Keratinocyte (primary cell): Measurements from ENCODE around the gene SH2D2A. TPM values are rescaled to one million over a fixed set of nuclear protein-coding genes. Genes with fewer than 3 reads are reported as not detected.

Experiments
- DNase-seq: peaks from one replicate; pipeline ENCODE4 v3.0.0-alpha.2; 2011; ENCODE audit warnings: low read depth, missing footprints, low spot score
- FAIRE-seq: peaks from 2 replicates; lab custom pipeline; 2011; peaks lifted over from hg19 to GRCh38; lab: Jason Lieb, UNC
- H2AFZ ChIP-seq: 2 replicates; pipeline ENCODE4 v1.6.0; 2012; ENCODE audit warnings: low read length, control low read depth, inconsistent platforms; ENCODE audit not compliant: control insufficient read depth
- H3K27ac ChIP-seq: 2 replicates; pipeline ENCODE4 v1.5.1; 2011; ENCODE audit warnings: low read length; ENCODE audit not compliant: control insufficient read depth, insufficient read depth
- H3K27me3 ChIP-seq: 3 replicates; pipeline ENCODE4 v1.6.0; 2011; ENCODE audit warnings: low read length; ENCODE audit not compliant: control insufficient read depth, insufficient read depth; ENCODE audit errors: extremely low read depth
- H3K36me3 ChIP-seq, 2 experiments: 2 replicates in 1 of 2; 3 replicates in 1 of 2; pipeline ENCODE4 v1.5.1; 2011; ENCODE audit warnings: low read length in 2 of 2, mild to moderate bottlenecking in 1 of 2; ENCODE audit not compliant: control insufficient read depth in 2 of 2, insufficient read depth in 2 of 2; ENCODE audit errors: extremely low read depth in 1 of 2
- H3K4me1 ChIP-seq: 3 replicates; pipeline ENCODE4 v1.5.1; 2011; ENCODE audit warnings: low read length; ENCODE audit not compliant: control insufficient read depth, insufficient read depth; ENCODE audit errors: extremely low read depth
- H3K4me2 ChIP-seq: 3 replicates; pipeline ENCODE4 v1.6.0; 2011; ENCODE audit warnings: low read depth, low read length; ENCODE audit not compliant: control insufficient read depth, insufficient read depth; ENCODE audit errors: extremely low read depth
- H3K4me3 ChIP-seq, 3 experiments: fragments of 200-600 bp in 1 of 3; sonication (generic) in 1 of 3; 2 replicates in 2 of 3; 3 replicates in 1 of 3; pipeline ENCODE4 v1.5.1; 2011 to 2016; ENCODE audit warnings: low read length in 3 of 3, mild to moderate bottlenecking in 3 of 3, control low read depth in 2 of 3, inconsistent platforms in 1 of 3, low read depth in 1 of 3, mixed read lengths in 1 of 3, mixed run types in 1 of 3, moderate library complexity in 1 of 3; ENCODE audit not compliant: control insufficient read depth in 2 of 3, insufficient read depth in 2 of 3; ENCODE audit errors: extremely low read depth in 1 of 3
- H3K79me2 ChIP-seq: 2 replicates; pipeline ENCODE4 v1.6.0; 2012; ENCODE audit warnings: low read length; ENCODE audit not compliant: control insufficient read depth, insufficient read depth
- H3K9ac ChIP-seq: 3 replicates; pipeline ENCODE4 v1.6.0; 2011; ENCODE audit warnings: low read length; ENCODE audit not compliant: control insufficient read depth, insufficient read depth; ENCODE audit errors: extremely low read depth
- H3K9me1 ChIP-seq: 3 replicates; pipeline ENCODE4 v1.6.0; 2011; ENCODE audit warnings: low read length; ENCODE audit not compliant: control insufficient read depth, insufficient read depth; ENCODE audit errors: extremely low read depth
- H3K9me3 ChIP-seq: 2 replicates; pipeline ENCODE4 v1.5.1; 2012; ENCODE audit warnings: low read depth, low read length; ENCODE audit not compliant: control insufficient read depth
- H4K20me1 ChIP-seq: 3 replicates; pipeline ENCODE4 v1.6.0; 2011; ENCODE audit warnings: low read length; ENCODE audit not compliant: control insufficient read depth, insufficient read depth; ENCODE audit errors: extremely low read depth
- EZH2 ChIP-seq: IDR thresholded peaks from one replicate; pipeline ENCODE4 v1.6.1; 2012; ENCODE audit warnings: inconsistent platforms, mild to moderate bottlenecking, low read length, moderate library complexity
- dilution Hi-C: fragments of 300-500 bp; cut with MboI; formaldehyde crosslinking; loops from one replicate; pipeline ENCODE4 v1.7.0; 2020; ENCODE audit warnings: low sequenced_read_pairs; ENCODE audit not compliant: extremely low pct_ligation_motif_present
- polyA plus RNA-seq, 5 experiments: library from polyadenylated mRNA; depleted of rRNA in 3 of 5; stranded (reverse) in 3 of 5; stranded (forward) in 1 of 5; unstranded in 1 of 5; fragments of >200 nt; gene quantifications; 1 replicate in 1 of 5; 2 replicates in 3 of 5; 3 replicates in 1 of 5; pipeline versions ENCODE4 v1.2.1 to v1.2.3, GENCODE V29; 2011 to 2012; ENCODE audit warnings: missing spikeins in 2 of 5, low read depth in 1 of 5, low replicate concordance in 1 of 5
- TF ChIP-seq, protein P1 (sequence below), 3 experiments: IDR thresholded peaks in 1 of 3; conservative IDR thresholded peaks in 1 of 3; optimal IDR thresholded peaks in 1 of 3; 2 replicates in 2 of 3; 3 replicates in 1 of 3; pipeline versions ENCODE3 to v1.5.1; 2011; ENCODE audit warnings: low read length in 3 of 3, mild to moderate bottlenecking in 3 of 3, moderate library complexity in 2 of 3, control low read depth in 1 of 3, inconsistent platforms in 1 of 3; ENCODE audit not compliant: insufficient read depth in 2 of 3; ENCODE audit errors: extremely low read depth in 1 of 3

Gene SH2D2A
- polyA plus RNA-seq, 1 donor (not counting 4 experiments of a cell fraction or from before 2014, with no cell fraction given): 2.5 TPM

DNA sequence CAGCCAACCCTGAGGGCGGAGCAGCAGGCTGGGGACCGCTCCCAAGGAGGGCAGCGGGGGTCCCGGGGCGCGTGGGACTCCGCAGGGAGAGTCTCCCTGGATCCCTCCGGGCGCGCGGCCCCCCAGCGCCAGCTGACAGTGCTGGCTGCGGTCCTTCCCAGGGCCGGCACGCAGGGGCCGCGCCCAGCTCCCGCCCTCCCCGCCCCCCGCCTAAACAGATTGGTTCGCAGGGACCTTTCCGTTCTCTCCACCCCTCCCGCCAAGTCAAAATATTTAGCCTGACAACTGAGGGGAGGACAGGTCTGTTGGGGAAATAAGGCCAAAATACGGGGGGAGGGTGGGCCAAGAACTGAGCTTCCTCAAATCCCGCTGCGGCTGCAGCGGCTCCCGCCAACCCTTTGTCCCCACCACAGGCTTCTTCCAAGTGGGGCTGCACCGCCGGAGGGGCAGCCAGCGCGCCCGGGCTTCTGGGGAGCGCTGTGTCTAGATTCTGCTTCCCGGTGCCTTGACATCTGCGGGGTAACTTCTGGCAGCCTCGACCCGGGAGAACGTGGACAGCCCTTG is 42.4 kb upstream of the SH2D2A start, which contains the start of gene INSRR:
Gene INSRR, minus strand, starts transcription at position 159 of the 564 bp plus-strand sequence. CDS start 496 bp downstream, outside the sequence.
- H3K9me3 ChIP-seq: no peaks in the 10 kb centered on the region
- dilution Hi-C loops: no loop called here
- peak within 1 kb of the TSS; percentile 4 to 43 (median 38) for H3K4me3 ChIP-seq
- peaks cover 77% of the 10 kb centered on the region for H3K27me3 ChIP-seq
- H3K79me2 ChIP-seq: no peaks in the 10 kb centered on the region
- H3K4me1 ChIP-seq: peaks cover 12% of the 10 kb centered on the region
- peak within 1 kb of the TSS; percentile 65 for H3K4me2 ChIP-seq
- H2AFZ ChIP-seq: peak within 1 kb of the TSS; percentile 8
- FAIRE-seq (no peak), DNase-seq (no peak)
- no peaks in the 10 kb centered on the region for H3K9me1 ChIP-seq
- H3K36me3 ChIP-seq: no peaks in the 10 kb centered on the region
- H3K9ac ChIP-seq: peak within 1 kb of the TSS; percentile 6
- peaks cover 4% of the 10 kb centered on the region for H4K20me1 ChIP-seq
- no peak within 1 kb of the TSS for H3K27ac ChIP-seq
- TF ChIP-seq, protein P1, sequence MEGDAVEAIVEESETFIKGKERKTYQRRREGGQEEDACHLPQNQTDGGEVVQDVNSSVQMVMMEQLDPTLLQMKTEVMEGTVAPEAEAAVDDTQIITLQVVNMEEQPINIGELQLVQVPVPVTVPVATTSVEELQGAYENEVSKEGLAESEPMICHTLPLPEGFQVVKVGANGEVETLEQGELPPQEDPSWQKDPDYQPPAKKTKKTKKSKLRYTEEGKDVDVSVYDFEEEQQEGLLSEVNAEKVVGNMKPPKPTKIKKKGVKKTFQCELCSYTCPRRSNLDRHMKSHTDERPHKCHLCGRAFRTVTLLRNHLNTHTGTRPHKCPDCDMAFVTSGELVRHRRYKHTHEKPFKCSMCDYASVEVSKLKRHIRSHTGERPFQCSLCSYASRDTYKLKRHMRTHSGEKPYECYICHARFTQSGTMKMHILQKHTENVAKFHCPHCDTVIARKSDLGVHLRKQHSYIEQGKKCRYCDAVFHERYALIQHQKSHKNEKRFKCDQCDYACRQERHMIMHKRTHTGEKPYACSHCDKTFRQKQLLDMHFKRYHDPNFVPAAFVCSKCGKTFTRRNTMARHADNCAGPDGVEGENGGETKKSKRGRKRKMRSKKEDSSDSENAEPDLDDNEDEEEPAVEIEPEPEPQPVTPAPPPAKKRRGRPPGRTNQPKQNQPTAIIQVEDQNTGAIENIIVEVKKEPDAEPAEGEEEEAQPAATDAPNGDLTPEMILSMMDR (optimal IDR thresholded peaks at IDR 0.05 in 1 of 3, IDR thresholded peaks at IDR 0.05 in 1 of 3, conservative IDR thresholded peaks at IDR 0.05 in 1 of 3; ENCODE audit: extremely low read depth in 1 of 3, insufficient read depth in 2 of 3, low read length in 3 of 3): no peak
- TF ChIP-seq EZH2: no peak

GRCh38 chr1:156858555-156858956 is 41.9 kb upstream of the SH2D2A start:
- Histone ChIP-seq H3K4me3 (no peak overlapping the region), H2AFZ (no peak overlapping the region), H3K27me3 (peaks cover 80% of the 10 kb centered on the region), H3K79me2 (no peaks in the 10 kb centered on the region), H3K9me3 (no peaks in the 10 kb centered on the region), H3K4me1 (peaks cover 12% of the 10 kb centered on the region), H3K4me2 (no peak overlapping the region), H3K36me3 (no peaks in the 10 kb centered on the region), H4K20me1 (peaks cover 4% of the 10 kb centered on the region), H3K9me1 (no peaks in the 10 kb centered on the region), H3K9ac (no peak overlapping the region), H3K27ac (no peak overlapping the region)
- DNase-seq (no peak), FAIRE-seq (no peak)
- no peak for TF ChIP-seq EZH2
- TF ChIP-seq, protein P1 (optimal IDR thresholded peaks at IDR 0.05 in 1 of 3, IDR thresholded peaks at IDR 0.05 in 1 of 3, conservative IDR thresholded peaks at IDR 0.05 in 1 of 3; ENCODE audit: extremely low read depth in 1 of 3, insufficient read depth in 2 of 3, low read length in 3 of 3): no peak
- dilution Hi-C loops: no loop called here
